Uterus (tissue), 4 donors: ENCODE measurements around the gene PCSK9. TPM values are rescaled to one million over a fixed set of nuclear protein-coding genes. Genes with fewer than 3 reads are reported as not detected.

ENCODE experiments used
- total RNA-seq, 4 donors: library from RNA; depleted of rRNA in 3 of 4; stranded (reverse); fragments of >200 nt in 3 of 4; gene quantifications; one replicate each; pipeline versions ENCODE4 v1.1.0 to v1.2.4, GENCODE V29; 2014 to 2023
- donor health status: DM: yes; HTN: yes; CAD: no.

The PCSK9 gene
- total RNA-seq, 4 donors from 2014 or later = 2.9 TPM; not detected in 3

Other genes with a start within 250 kb of the PCSK9 start
- gene TTC22, start 238.2 kb upstream of the PCSK9 start, total RNA-seq = 1 to 10 TPM in 2 of 4 donors, not detected in 2; 3.2 to 5.3 TPM
- gene DHCR24, start 152.4 kb upstream of the PCSK9 start, total RNA-seq = 10 to 100 TPM in 3 of 4 donors, 1 to 10 TPM in 1; 5.3 to 36.1 (median 13.7) TPM
- gene TMEM61, start 58.9 kb upstream of the PCSK9 start, total RNA-seq = under 1 TPM in 1 of 4 donors, not detected in 3; 0.35 TPM
- not detected for gene BSND, start 40.6 kb upstream of the PCSK9 start, total RNA-seq
- gene USP24, start 175.8 kb downstream of the PCSK9 start, total RNA-seq = 10 to 100 TPM; 14.9 to 66.1 (median 44.1) TPM